HEK293T (cell line): ENCODE measurements around the gene PCBP3.

Source experiments
- ARNT ChIP-seq: fragments of 450-650 bp; IDR thresholded peaks from 2 replicates; pipeline ENCODE4 v1.6.1; 2017; ENCODE audit warnings: mild to moderate bottlenecking
- BHLHE40 ChIP-seq: fragments of 450-650 bp; IDR thresholded peaks from 2 replicates; pipeline ENCODE4 v1.6.1; 2016; ENCODE audit warnings: mild to moderate bottlenecking, moderate library complexity, borderline replicate concordance
- CTBP1 ChIP-seq: fragments of 450-650 bp; IDR thresholded peaks from 2 replicates; pipeline ENCODE4 v1.6.1; 2016; ENCODE audit warnings: borderline replicate concordance
- FOXA1 ChIP-seq: fragments of 450-650 bp; IDR thresholded peaks from 2 replicates; pipeline ENCODE4 v1.6.1; 2016; ENCODE audit warnings: mild to moderate bottlenecking
- FOXK2 ChIP-seq: fragments of 450-650 bp; IDR thresholded peaks from 2 replicates; pipeline ENCODE4 v1.6.1; 2016; ENCODE audit warnings: mild to moderate bottlenecking
- L3MBTL2 ChIP-seq: fragments of 450-650 bp; conservative IDR thresholded peaks from 2 replicates; pipeline ENCODE4 v1.6.1; 2016; ENCODE audit warnings: mild to moderate bottlenecking
- NFRKB ChIP-seq: fragments of 450-650 bp; IDR thresholded peaks from 2 replicates; pipeline ENCODE4 v1.6.1; 2016; ENCODE audit warnings: mild to moderate bottlenecking, moderate library complexity
- SP1 ChIP-seq: fragments of 450-650 bp; IDR thresholded peaks from 2 replicates; pipeline ENCODE4 v1.6.1; 2017
- TARDBP ChIP-seq: fragments of 450-650 bp; IDR thresholded peaks from 2 replicates; pipeline ENCODE4 v1.6.1; 2016
- TF ChIP-seq, protein P1 (sequence below): fragments of 450-650 bp; IDR thresholded peaks from 2 replicates; pipeline ENCODE4 v1.6.1; 2016

DNA sequence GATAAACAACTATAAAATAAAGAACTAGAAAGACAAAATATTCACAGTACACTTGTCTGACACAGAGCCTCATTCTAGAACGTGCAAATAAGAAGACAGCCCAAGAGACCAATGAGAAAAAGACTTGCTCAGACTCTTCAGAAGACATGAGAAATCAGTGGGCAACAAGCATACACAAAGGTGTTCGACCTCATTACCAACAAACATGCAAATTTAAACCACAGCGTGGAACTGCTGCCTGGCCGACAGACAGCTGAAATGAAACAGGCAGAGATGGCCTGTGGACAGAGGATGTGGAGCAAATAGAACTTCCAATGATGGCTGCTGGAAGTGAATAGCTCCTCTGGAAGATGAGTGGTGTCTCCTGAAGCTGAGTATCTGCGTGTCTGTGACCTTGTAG is 315.7 kb downstream of the PCBP3 start:
- TF ChIP-seq FOXA1 (no peak), TARDBP (no peak), L3MBTL2 (no peak), NFRKB (no peak), BHLHE40 (no peak), SP1 (no peak), ARNT (no peak), FOXK2 (no peak), CTBP1 (no peak)
- TF ChIP-seq, protein P1, sequence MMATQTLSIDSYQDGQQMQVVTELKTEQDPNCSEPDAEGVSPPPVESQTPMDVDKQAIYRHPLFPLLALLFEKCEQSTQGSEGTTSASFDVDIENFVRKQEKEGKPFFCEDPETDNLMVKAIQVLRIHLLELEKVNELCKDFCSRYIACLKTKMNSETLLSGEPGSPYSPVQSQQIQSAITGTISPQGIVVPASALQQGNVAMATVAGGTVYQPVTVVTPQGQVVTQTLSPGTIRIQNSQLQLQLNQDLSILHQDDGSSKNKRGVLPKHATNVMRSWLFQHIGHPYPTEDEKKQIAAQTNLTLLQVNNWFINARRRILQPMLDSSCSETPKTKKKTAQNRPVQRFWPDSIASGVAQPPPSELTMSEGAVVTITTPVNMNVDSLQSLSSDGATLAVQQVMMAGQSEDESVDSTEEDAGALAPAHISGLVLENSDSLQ = no peak
